NCI-H1417 (cell line): Measurements from ENCODE around the gene RNF207.
"Not testable (repeated sequence)": the region's sequence is repeated elsewhere in the genome, so short reads cannot be mapped to it uniquely, and the experiment has no call there.

ENCODE experiments used
- DNase-seq, 3 experiments: peaks; one replicate each; lab custom pipeline; 2025; lab: John Stamatoyannopoulos, UW

The RNF207 gene

GRCh38 chr1:6200188-6200809, 5.6 kb upstream of the RNF207 start:
- peak in 1 of 3 experiments; percentile 28 for DNase-seq

- no peak for DNase-seq
Observed at GRCh38 chr1:6202256-6202655, 3.7 kb upstream of the RNF207 start.

- peak in 1 of 3 experiments; percentile 19 for DNase-seq
Observed at GRCh38 chr1:6206520-6206855, 569 bp downstream of the RNF207 start.

- DNase-seq = peak in 1 of 3 experiments; percentile 2
Observed at GRCh38 chr1:6207075-6207885, 1.4 kb downstream of the RNF207 start.

- DNase-seq = no peak
Observed at GRCh38 chr1:6207921-6208320, 2.0 kb downstream of the RNF207 start.

- no peak for DNase-seq
Observed at GRCh38 chr1:6208723-6209660, 3.1 kb downstream of the RNF207 start.

- DNase-seq = no peak
Observed at GRCh38 chr1:6209661-6210580, 4.0 kb downstream of the RNF207 start.

GRCh38 chr1:6210591-6211355, 4.9 kb downstream of the RNF207 start:
- DNase-seq = no peak

- DNase-seq = no peak
Observed at GRCh38 chr1:6211731-6212130, 5.8 kb downstream of the RNF207 start.

- no peak for DNase-seq
Observed at GRCh38 chr1:6212193-6212959, 6.5 kb downstream of the RNF207 start.

GRCh38 chr1:6218375-6219164, 12.7 kb downstream of the RNF207 start:
- DNase-seq = peak in 1 of 3 experiments; percentile 63

GRCh38 chr1:6219641-6220040, 13.7 kb downstream of the RNF207 start:
- not testable (repeated sequence) for DNase-seq

- DNase-seq = no peak
Observed at GRCh38 chr1:6220236-6220635, 14.3 kb downstream of the RNF207 start.

GRCh38 chr1:6221210-6221784, 15.4 kb downstream of the RNF207 start:
- peak in 1 of 3 experiments; percentile 49 for DNase-seq

- no peak for DNase-seq
Observed at GRCh38 chr1:6222636-6223035, 16.7 kb downstream of the RNF207 start.

GRCh38 chr1:6223617-6224016, 17.7 kb downstream of the RNF207 start:
- no peak for DNase-seq

GRCh38 chr1:6224718-6225117, 18.8 kb downstream of the RNF207 start:
- no peak for DNase-seq

GRCh38 chr1:6225651-6226050, 19.7 kb downstream of the RNF207 start:
- DNase-seq = no peak

GRCh38 chr1:6233376-6233775, 27.5 kb downstream of the RNF207 start:
- no peak for DNase-seq
